ENCODE data around the gene FAF1.

GRCh38 chr1:50634251-50634650 is 325.8 kb downstream of the FAF1 start:
- TF ChIP-seq CTCF (IDR thresholded peaks at IDR 0.05; ENCODE audit: low read depth, low read length, poor library complexity, severe bottlenecking), result no peak
- no peak for TF ChIP-seq EZH2phosphoT487 (IDR thresholded peaks at IDR 0.05; ENCODE audit: borderline replicate concordance, low read length)

All from DOHH2 (cell line).